SKM-1 (cell line): ENCODE results near the gene SLC49A3.
A peak's percentile ranks its signal among the peaks of the same experiment; 100 is the strongest.
"Not testable (repeated sequence)": the region's sequence is repeated elsewhere in the genome, so short reads cannot be mapped to it uniquely, and the experiment has no call there.

Source experiments
- DNase-seq: peaks from one replicate; lab custom pipeline; 2025; ENCODE audit not compliant: unreplicated experiment; lab: John Stamatoyannopoulos, UW

The SLC49A3 gene

GRCh38 chr4:703336-704197 is 14.6 kb upstream of the SLC49A3 start:
- DNase-seq: no peak

DNA sequence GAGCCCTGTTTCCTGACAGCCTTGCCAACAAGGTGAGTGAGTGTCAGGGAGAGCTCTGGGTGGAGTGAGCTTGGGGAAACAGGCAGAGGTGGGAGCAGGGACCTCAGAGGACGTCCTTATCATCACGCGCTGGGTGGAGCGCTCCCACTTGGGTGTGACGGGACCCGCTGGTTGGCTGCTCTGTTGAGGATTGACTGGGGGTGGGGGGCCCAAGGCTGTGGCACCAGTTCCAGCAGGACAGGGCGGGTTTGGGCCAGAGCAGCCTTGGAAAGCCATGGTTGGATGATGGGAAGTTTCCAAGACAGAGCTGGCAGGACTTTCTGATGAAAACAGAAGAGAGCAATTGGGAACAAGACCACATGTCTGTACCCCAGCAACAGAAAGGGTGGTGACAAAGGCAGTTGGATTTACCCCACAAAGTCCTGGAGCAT is 13.7 kb upstream of the SLC49A3 start:
- no peak for DNase-seq

GRCh38 chr4:700587-701264 is 11.8 kb upstream of the SLC49A3 start:
- no peak for DNase-seq

DNA sequence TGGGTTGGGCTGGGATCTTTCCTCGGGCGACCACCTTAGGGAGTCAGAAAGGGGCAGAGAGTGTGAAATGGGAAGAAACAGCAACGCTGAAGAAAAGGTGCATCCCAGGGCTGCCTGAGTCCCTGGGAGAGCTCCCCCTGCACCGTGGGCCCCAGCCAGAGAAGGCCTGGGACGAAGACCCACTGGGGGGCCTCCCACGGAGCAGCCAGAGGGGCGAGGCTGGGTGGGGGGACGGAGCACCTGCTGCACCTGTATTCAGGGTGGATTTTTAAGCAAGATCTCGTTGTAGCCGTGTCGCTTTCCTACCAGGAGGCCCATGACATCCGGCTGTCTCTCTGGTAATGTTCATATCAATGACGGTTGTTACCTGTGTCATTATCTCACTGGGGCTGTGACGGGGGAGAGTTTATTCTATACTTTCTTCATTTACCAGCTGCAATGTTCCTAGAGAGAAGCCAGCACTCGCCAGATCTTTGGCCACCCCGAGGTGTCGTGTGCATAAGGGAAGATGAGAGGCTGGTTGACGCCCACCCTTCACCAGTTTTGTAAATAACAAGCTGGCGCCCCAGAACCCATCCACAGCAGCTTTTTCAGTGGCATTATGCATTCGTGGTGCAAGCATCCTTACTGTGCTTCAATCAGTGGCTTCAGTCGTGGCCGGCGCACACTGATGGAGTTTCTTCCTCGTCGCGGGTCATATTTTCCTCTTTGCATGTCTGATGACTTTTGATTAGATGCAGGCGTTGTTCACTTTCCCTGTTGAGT is 11.0 kb upstream of the SLC49A3 start:
- no peak for DNase-seq

DNA sequence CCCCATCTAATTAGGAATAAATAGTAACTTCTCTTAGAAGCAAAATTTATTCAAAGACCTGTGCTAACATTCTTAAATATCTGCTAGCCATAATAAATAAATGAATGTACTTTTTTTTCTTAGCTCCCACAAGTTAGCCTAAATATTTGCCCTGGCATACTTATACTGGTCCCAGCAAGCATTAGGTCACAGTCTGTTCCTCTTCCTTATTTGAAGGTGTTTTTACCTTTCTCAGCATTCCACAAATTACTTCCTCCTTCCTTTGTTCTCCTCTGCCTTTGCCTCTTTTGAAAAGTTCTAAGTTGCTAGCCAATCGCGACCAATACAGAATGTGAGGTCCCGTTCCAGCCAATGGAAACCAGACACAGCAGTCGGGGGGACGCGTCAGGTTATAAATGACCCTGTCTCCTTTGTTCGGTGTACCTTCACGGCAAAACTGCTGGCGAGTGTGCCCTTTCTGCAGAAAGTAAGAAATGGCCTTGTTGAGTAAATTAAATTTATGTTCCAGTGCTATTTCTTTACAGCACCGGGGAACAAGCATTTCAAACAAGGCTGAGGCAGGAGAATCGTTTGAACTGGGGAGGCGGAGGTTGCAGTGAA is 5.5 kb upstream of the SLC49A3 start:
- DNase-seq: not testable (repeated sequence)

DNA sequence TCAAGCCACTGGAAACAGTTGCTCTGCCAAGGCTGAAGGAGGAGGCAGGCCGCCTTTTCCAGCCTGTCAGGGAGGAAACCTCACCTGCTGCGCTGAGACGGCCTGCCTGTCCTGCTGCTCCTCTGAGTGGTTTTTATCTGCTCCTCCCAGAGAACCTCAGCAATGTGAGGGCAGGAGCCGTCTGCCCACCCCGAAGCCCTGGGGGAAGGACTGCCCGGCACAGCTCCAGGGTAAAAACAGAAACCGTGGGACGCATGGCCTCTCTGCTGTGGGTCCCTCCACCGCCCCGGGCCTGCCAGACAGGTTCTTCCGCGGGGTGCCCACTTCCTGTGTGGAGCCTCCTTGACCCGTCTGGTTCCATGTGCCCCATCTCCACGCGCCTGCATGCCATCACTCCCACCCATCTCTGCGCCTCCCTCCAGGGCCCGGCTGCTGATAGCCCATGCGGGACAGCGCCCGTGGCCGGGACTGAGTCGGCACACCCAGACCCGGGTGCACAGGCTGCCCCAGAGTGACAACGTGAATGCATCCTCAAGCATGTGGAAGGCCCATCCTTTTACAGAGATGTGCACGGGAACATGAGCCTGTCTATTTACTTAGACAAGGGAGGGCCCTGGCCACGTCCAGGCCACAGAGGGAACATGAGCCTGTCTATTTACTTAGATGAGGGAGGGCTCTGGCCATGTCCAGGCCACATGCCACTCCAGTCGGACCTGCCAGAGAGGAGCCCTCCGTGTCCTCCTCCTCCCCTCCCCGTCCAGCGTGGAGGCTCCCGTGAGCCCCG is 4.0 kb upstream of the SLC49A3 start:
- no peak for DNase-seq

- DNase-seq: no peak
Observed at GRCh38 chr4:689723-690122, 772 bp upstream of the SLC49A3 start.

- DNase-seq: no peak
Observed at GRCh38 chr4:687971-688853, 739 bp downstream of the SLC49A3 start.

GRCh38 chr4:687048-687970 is 1.6 kb downstream of the SLC49A3 start:
- DNase-seq: peak; percentile 95

- DNase-seq: no peak
Observed at GRCh38 chr4:686413-687040, 2.4 kb downstream of the SLC49A3 start.

DNA sequence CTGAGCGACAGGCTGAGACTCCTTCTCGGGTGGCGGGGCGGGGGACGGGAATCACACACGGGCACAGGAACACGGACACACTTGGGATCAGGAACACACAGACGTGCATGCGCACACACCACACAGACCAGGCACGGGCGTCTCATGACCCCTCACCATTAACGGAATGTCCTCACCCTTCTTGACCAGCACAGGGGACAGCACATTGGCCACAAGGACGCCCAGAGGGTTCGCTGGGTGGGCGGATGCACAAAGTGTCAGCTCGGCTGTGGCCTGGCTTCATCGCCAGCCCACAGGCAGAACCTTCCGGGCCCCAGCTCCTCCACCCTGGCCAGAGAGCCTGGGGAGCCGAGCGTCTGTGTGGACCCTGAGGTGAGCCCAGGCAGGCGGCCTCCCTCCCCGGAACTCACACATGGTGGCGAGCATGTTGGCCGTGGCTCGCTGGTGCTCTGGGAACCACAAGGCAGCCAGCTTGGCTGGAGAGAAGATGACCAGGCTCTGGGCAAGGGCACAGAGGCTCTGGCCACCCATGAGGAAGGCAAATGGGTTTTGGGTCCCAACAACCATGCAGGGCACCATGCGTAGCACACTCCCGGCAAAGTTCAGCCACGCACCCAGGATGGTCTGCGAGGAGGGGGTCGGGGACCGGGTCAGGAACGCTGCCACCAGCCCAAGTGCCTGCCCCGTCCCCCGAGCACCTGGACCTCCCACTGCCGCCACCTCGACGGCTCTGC is 3.1 kb downstream of the SLC49A3 start:
- DNase-seq: no peak

GRCh38 chr4:684623-685327 is 4.2 kb downstream of the SLC49A3 start:
- no peak for DNase-seq

DNA sequence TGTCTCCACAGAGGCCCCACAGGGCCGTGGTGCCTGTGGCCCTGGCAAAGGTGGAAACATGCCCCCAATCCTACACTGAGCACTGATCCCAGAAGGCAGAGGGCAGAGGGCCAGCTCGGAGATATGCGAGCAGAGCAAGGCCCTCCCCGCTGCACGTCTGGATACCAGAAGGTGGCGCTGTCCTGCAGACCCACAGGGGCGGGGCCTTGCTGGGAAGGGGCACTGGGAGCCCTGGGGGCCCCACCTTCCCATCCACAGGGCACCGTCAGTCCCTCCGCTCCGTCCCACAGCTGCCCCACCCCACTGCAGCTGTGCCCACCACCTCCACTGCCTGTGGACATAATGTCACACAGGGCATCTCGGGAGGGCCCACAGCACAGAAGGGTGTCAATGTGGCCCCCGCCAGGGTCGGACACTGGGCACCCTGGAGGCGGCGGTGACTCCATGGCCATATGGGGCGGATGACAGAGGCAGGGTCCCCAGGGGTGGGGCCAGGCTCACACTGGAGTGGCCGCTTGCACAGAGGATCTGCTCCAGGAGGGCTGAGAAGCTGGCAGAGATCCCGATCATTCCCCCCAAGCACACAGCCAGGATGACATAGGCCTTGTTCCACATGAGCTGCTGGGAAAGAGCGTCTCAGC is 4.8 kb downstream of the SLC49A3 start:
- DNase-seq: peak; percentile 57

DNA sequence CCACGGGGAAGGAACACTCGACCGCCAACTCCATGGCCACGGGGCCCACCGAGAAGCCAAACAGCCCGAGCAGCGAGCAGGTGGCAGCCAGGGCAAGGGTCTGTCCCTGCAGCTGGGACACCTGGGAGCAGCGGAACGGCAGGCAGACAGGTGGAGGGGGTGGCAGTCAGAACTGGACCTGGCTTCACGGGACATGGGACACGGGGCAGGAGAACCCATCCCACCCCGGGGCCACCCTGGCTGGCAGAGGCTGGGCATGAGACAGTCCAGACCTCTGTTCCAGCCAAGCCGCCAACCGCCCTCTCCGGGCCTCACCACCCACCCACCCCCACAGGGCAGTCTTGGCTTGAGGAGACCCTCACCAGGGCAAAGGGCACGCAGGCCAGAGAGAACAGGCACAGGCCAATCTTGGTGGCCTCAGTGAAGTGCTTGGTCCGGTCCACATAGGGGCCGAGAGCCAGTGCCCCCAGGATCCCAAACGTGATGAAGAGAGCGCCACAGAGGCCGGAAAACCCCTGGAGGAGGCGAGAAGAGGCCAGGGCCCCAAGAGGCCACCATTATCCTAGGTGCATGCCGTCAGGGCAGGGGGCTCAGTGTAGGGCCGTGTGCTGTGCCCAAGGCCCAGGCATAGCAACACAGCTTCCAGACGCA is 5.6 kb downstream of the SLC49A3 start:
- DNase-seq: no peak

- DNase-seq: no peak
Observed at GRCh38 chr4:682490-683172, 6.3 kb downstream of the SLC49A3 start.
